Esophagus muscularis mucosa (tissue), 4 donors: ENCODE data around the gene GPSM1.

Experiments used
- CTCF ChIP-seq, 3 experiments: fragments of 200-600 bp in 2 of 3; fragments of 450-650 bp in 1 of 3; sonication (generic) in 2 of 3; IDR thresholded peaks; one replicate each; pipeline ENCODE4 v1.5.1; 2017 to 2019; ENCODE audit warnings: antibody characterized with exemption in 3 of 3, mild to moderate bottlenecking in 2 of 3, moderate library complexity in 1 of 3
- EP300 ChIP-seq: sonication (generic); formaldehyde crosslinking; IDR thresholded peaks from one replicate; pipeline ENCODE4 v1.6.1; 2017; ENCODE audit warnings: antibody characterized with exemption
- POLR2A ChIP-seq: fragments of 450-650 bp; IDR thresholded peaks from one replicate; pipeline ENCODE4 v1.6.1; 2017; ENCODE audit warnings: antibody characterized with exemption, moderate library complexity, mild to moderate bottlenecking, low read depth
- POLR2AphosphoS5 ChIP-seq, 2 donors: sonication (generic); formaldehyde crosslinking; IDR thresholded peaks; one replicate each; pipeline ENCODE4 v1.6.1; 2017; ENCODE audit warnings: antibody characterized with exemption in 2 of 2

- no peak for TF ChIP-seq CTCF (IDR thresholded peaks at IDR 0.05)
- TF ChIP-seq POLR2A: no peak
- TF ChIP-seq EP300: no peak
- TF ChIP-seq POLR2AphosphoS5 (IDR thresholded peaks at IDR 0.05): no peak
Measured at GRCh38 chr9:136302527-136302926, 24.8 kb upstream of the GPSM1 start.
